Uterus (tissue), 4 donors: ENCODE data around the gene MROH2A. TPM values are rescaled to one million over a fixed set of nuclear protein-coding genes. Genes with fewer than 3 reads are reported as not detected.

Source experiments
- DNase-seq, 2 donors: peaks; one replicate each; pipeline ENCODE4 v3.0.0-alpha.2; 2019 to 2020
- H3K27ac ChIP-seq, 2 donors: fragments of 200-600 bp; sonication (generic); 1 replicate in 1 of 2; 2 replicates in 1 of 2; pipeline ENCODE4 v1.5.1; 2016 to 2018
- H3K27me3 ChIP-seq, 2 donors: fragments of 200-600 bp; sonication (generic); one replicate each; pipeline ENCODE4 v1.5.1; 2018 to 2019; ENCODE audit warnings: control low read depth in 1 of 2
- H3K36me3 ChIP-seq, 2 donors: fragments of 200-600 bp; sonication (generic); one replicate each; pipeline ENCODE4 v1.5.1; 2019; ENCODE audit warnings: control low read depth in 1 of 2
- H3K4me1 ChIP-seq, 2 donors: fragments of 200-600 bp; sonication (generic); one replicate each; pipeline ENCODE4 v1.5.1; 2018 to 2019; ENCODE audit warnings: control low read depth in 1 of 2
- H3K4me3 ChIP-seq, 2 donors: fragments of 200-600 bp; sonication (generic); 1 replicate in 1 of 2; 2 replicates in 1 of 2; pipeline ENCODE4 v1.5.1; 2018 to 2019; ENCODE audit warnings: mild to moderate bottlenecking in 1 of 2
- H3K9me3 ChIP-seq, 2 donors: fragments of 200-600 bp; sonication (generic); one replicate each; pipeline ENCODE4 v1.5.1; 2019; ENCODE audit warnings: control low read depth in 1 of 2
- CTCF ChIP-seq, 4 experiments: fragments of 200-600 bp in 2 of 4; fragments of 450-650 bp in 2 of 4; sonication (generic) in 2 of 4; IDR thresholded peaks; one replicate each; pipeline ENCODE4 v1.5.1; 2016 to 2019; ENCODE audit warnings: antibody characterized with exemption in 4 of 4, mild to moderate bottlenecking in 2 of 4, moderate library complexity in 1 of 4
- POLR2A ChIP-seq, 2 donors: fragments of 450-650 bp; IDR thresholded peaks; one replicate each; pipeline ENCODE4 v1.6.1; 2016; ENCODE audit warnings: antibody characterized with exemption in 2 of 2, mild to moderate bottlenecking in 1 of 2, moderate library complexity in 1 of 2
- intact Hi-C: fragments of 100-400 bp; cut with DNase I; formaldehyde crosslinking; loops from one replicate; pipeline ENCODE4 v1.15.1; 2023; ENCODE audit warnings: low total_unique reads
- total RNA-seq, 4 donors: library from RNA; depleted of rRNA in 3 of 4; stranded (reverse); fragments of >200 nt in 3 of 4; gene quantifications; one replicate each; pipeline versions ENCODE4 v1.1.0 to v1.2.4, GENCODE V29; 2014 to 2023
- donor health status: DM: yes; HTN: yes; CAD: no.

Gene MROH2A
- total RNA-seq, 4 donors from 2014 or later = not detected

GRCh38 chr2:233851169-233851568 is 73.0 kb downstream of the MROH2A start:
- no peak for TF ChIP-seq CTCF (IDR thresholded peaks at IDR 0.05)
- no peak for TF ChIP-seq POLR2A (IDR thresholded peaks at IDR 0.05)
- intact Hi-C loops = no loop called here
- Histone ChIP-seq H3K27ac (no peak overlapping the region), H3K9me3 (no peaks in the 10 kb centered on the region), H3K4me3 (no peak overlapping the region), H3K27me3 (no peaks in the 10 kb centered on the region), H3K36me3 (no peaks in the 10 kb centered on the region), H3K4me1 (peaks cover 0 to 7% of the 10 kb centered on the region in 2 donors)
- DNase-seq = no peak

- Histone ChIP-seq H3K9me3 (no peaks in the 10 kb centered on the region), H3K27me3 (no peaks in the 10 kb centered on the region), H3K4me3 (no peak overlapping the region), H3K36me3 (no peaks in the 10 kb centered on the region), H3K27ac (no peak overlapping the region), H3K4me1 (peaks cover 0 to 7% of the 10 kb centered on the region in 2 donors)
- intact Hi-C loops = no loop called here
- DNase-seq = no peak
- TF ChIP-seq POLR2A (IDR thresholded peaks at IDR 0.05) = no peak
- no peak for TF ChIP-seq CTCF (IDR thresholded peaks at IDR 0.05)
Measured at GRCh38 chr2:233852056-233852455, 73.9 kb downstream of the MROH2A start.

- no peaks in the 10 kb centered on the region for H3K27me3 ChIP-seq
- no peak overlapping the region for H3K4me3 ChIP-seq
- no peaks in the 10 kb centered on the region for H3K9me3 ChIP-seq
- H3K4me1 ChIP-seq = peaks cover 0 to 7% of the 10 kb centered on the region in 2 donors
- intact Hi-C loops = no loop called here
- TF ChIP-seq CTCF (IDR thresholded peaks at IDR 0.05) (no peak), POLR2A (IDR thresholded peaks at IDR 0.05) (no peak)
- DNase-seq = no peak
- no peaks in the 10 kb centered on the region for H3K36me3 ChIP-seq
- H3K27ac ChIP-seq = no peak overlapping the region
Measured at GRCh38 chr2:233853353-233853752, 75.2 kb downstream of the MROH2A start.

- no peaks in the 10 kb centered on the region for H3K36me3 ChIP-seq
- no peak for TF ChIP-seq POLR2A (IDR thresholded peaks at IDR 0.05)
- TF ChIP-seq CTCF (IDR thresholded peaks at IDR 0.05) = no peak
- intact Hi-C loops = no loop called here
- H3K27ac ChIP-seq = no peak overlapping the region
- H3K4me1 ChIP-seq = peaks cover 0 to 7% of the 10 kb centered on the region in 2 donors
- no peaks in the 10 kb centered on the region for H3K27me3 ChIP-seq
- DNase-seq = no peak
- H3K9me3 ChIP-seq = no peaks in the 10 kb centered on the region
- H3K4me3 ChIP-seq = peak overlapping the region; percentile 62 to 64
Measured at GRCh38 chr2:233853883-233854240, 75.7 kb downstream of the MROH2A start.

GRCh38 chr2:233854241-233854981 is 76.3 kb downstream of the MROH2A start, which contains the start of gene HJURP:
TSS of gene HJURP (minus strand) at chr2:233854535. CDS start at chr2:233854500, 35 bp downstream.
- peak within 1 kb of the TSS; percentile 38 to 68 for H3K27ac ChIP-seq
- H3K4me1 ChIP-seq = peaks cover 0 to 7% of the 10 kb centered on the region in 2 donors
- TF ChIP-seq POLR2A (IDR thresholded peaks at IDR 0.05) (peak; percentile 30 to 44), CTCF (IDR thresholded peaks at IDR 0.05) (no peak)
- H3K4me3 ChIP-seq = peak within 1 kb of the TSS; percentile 62 to 64
- no peaks in the 10 kb centered on the region for H3K27me3 ChIP-seq
- no peaks in the 10 kb centered on the region for H3K9me3 ChIP-seq
- intact Hi-C loops = no loop called here
- peak; percentile 90 for DNase-seq
- H3K36me3 ChIP-seq = no peaks in the 10 kb centered on the region
